ENCODE data around the gene GJC1.

Gene GJC1

GRCh38 chr17:44775838-44776621 is 54.1 kb downstream of the GJC1 start:
- no peak for DNase-seq

- peak; percentile 85 for DNase-seq
These were observed 54.8 kb downstream of the GJC1 start for GRCh38 chr17:44775136-44775837.

GRCh38 chr17:44774271-44775135 is 55.6 kb downstream of the GJC1 start:
- DNase-seq: peak; percentile 63

GRCh38 chr17:44773140-44773539 is 56.9 kb downstream of the GJC1 start:
- no peak for DNase-seq

- DNase-seq: no peak
These were observed 57.6 kb downstream of the GJC1 start for GRCh38 chr17:44772308-44773045.

- no peak for DNase-seq
These were observed 59.7 kb downstream of the GJC1 start for GRCh38 chr17:44770166-44770925.

GRCh38 chr17:44769647-44770084 is 60.4 kb downstream of the GJC1 start:
- no peak for DNase-seq

GRCh38 chr17:44769230-44769629 is 60.9 kb downstream of the GJC1 start:
- no peak for DNase-seq

GRCh38 chr17:44768505-44769142 is 61.5 kb downstream of the GJC1 start:
- DNase-seq: no peak

GRCh38 chr17:44767493-44767892 is 62.6 kb downstream of the GJC1 start:
- DNase-seq: no peak

GRCh38 chr17:44766409-44767038 is 63.6 kb downstream of the GJC1 start:
- no peak for DNase-seq

GRCh38 chr17:44765965-44766364 is 64.1 kb downstream of the GJC1 start:
- no peak for DNase-seq

- DNase-seq: no peak
These were observed 66.9 kb downstream of the GJC1 start for GRCh38 chr17:44763170-44763569.

- no peak for DNase-seq
These were observed 67.9 kb downstream of the GJC1 start for GRCh38 chr17:44761932-44762810.

GRCh38 chr17:44760474-44761308 is 69.4 kb downstream of the GJC1 start:
- DNase-seq: no peak

- no peak for DNase-seq
These were observed 70.2 kb downstream of the GJC1 start for GRCh38 chr17:44759916-44760243.

- DNase-seq: no peak
These were observed 70.8 kb downstream of the GJC1 start for GRCh38 chr17:44759086-44759915.

All from GOT3 (cell line).